H9 (cell line): Measurements from ENCODE around the gene BBS1. TPM values are rescaled to one million over a fixed set of nuclear protein-coding genes. Genes with fewer than 3 reads are reported as not detected.

Source experiments
- DNase-seq: peaks from one replicate; pipeline ENCODE4 v3.0.0-alpha.2; 2017
- H2AFZ ChIP-seq: one replicate; pipeline ENCODE4 v1.6.1; 2013; ENCODE audit warnings: mild to moderate bottlenecking, low read length, control low read depth, moderate library complexity
- H2AK5ac ChIP-seq: 2 replicates; pipeline ENCODE4 v1.6.1; 2013; ENCODE audit warnings: low read length, control low read depth, mixed read lengths; ENCODE audit not compliant: insufficient read length
- H2BK120ac ChIP-seq: one replicate; pipeline ENCODE4 v1.6.1; 2013; ENCODE audit warnings: low read depth, mild to moderate bottlenecking, low read length, control low read depth, inconsistent platforms; ENCODE audit not compliant: poor library complexity, severe bottlenecking
- H2BK12ac ChIP-seq: 2 replicates; pipeline ENCODE4 v1.6.1; 2013; ENCODE audit warnings: low read length, control low read depth, mixed read lengths, low read depth; ENCODE audit not compliant: insufficient read length
- H2BK15ac ChIP-seq: 2 replicates; pipeline ENCODE4 v1.6.1; 2013; ENCODE audit warnings: low read depth, low read length, control low read depth
- H2BK20ac ChIP-seq: one replicate; pipeline ENCODE4 v1.6.1; 2013; ENCODE audit warnings: low read depth, mild to moderate bottlenecking, low read length, control low read depth, inconsistent platforms; ENCODE audit not compliant: poor library complexity, severe bottlenecking
- H2BK5ac ChIP-seq: 2 replicates; pipeline ENCODE4 v1.6.1; 2013; ENCODE audit warnings: low read length, control low read depth, mixed read lengths; ENCODE audit not compliant: insufficient read length
- H3K14ac ChIP-seq: 2 replicates; pipeline ENCODE4 v1.6.1; 2013; ENCODE audit warnings: low read length, control low read depth; ENCODE audit not compliant: insufficient read depth
- H3K18ac ChIP-seq: 2 replicates; pipeline ENCODE4 v1.6.1; 2013; ENCODE audit warnings: low read depth, mild to moderate bottlenecking, mixed read lengths, low read length, control low read depth; ENCODE audit not compliant: insufficient read length
- H3K23ac ChIP-seq: 2 replicates; pipeline ENCODE4 v1.6.1; 2013; ENCODE audit warnings: low read length, control low read depth, mixed read lengths, low read depth; ENCODE audit not compliant: insufficient read length
- H3K23me2 ChIP-seq: 2 replicates; pipeline ENCODE4 v1.6.1; 2013; ENCODE audit warnings: low read depth, mild to moderate bottlenecking, mixed read lengths, low read length, control low read depth; ENCODE audit not compliant: insufficient read length, poor library complexity, severe bottlenecking
- H3K27ac ChIP-seq: 2 replicates; pipeline ENCODE4 v1.5.1; 2013; ENCODE audit warnings: low read length, control low read depth, mixed read lengths, low read depth; ENCODE audit not compliant: insufficient read length
- H3K27me3 ChIP-seq: 2 replicates; pipeline ENCODE4 v1.6.1; 2013; ENCODE audit warnings: low read length, control low read depth, inconsistent platforms; ENCODE audit not compliant: insufficient read depth
- H3K4ac ChIP-seq: 2 replicates; pipeline ENCODE4 v1.6.1; 2013; ENCODE audit warnings: low read depth, mild to moderate bottlenecking, control low read depth, inconsistent platforms, low read length, moderate library complexity
- H3K4me1 ChIP-seq: 2 replicates; pipeline ENCODE4 v1.6.1; 2013; ENCODE audit warnings: low read length, control low read depth, inconsistent platforms; ENCODE audit not compliant: insufficient read depth
- H3K4me2 ChIP-seq: 2 replicates; pipeline ENCODE4 v1.6.1; 2013; ENCODE audit warnings: low read length, control low read depth, mixed read lengths; ENCODE audit not compliant: insufficient read length, insufficient read depth
- H3K56ac ChIP-seq: 2 replicates; pipeline ENCODE4 v1.6.1; 2013; ENCODE audit warnings: low read depth, mild to moderate bottlenecking, mixed read lengths, low read length, control low read depth; ENCODE audit not compliant: insufficient read length
- H3K79me1 ChIP-seq: 2 replicates; pipeline ENCODE4 v1.6.1; 2013; ENCODE audit warnings: low read depth, mild to moderate bottlenecking, moderate library complexity, low read length, control low read depth, inconsistent platforms; ENCODE audit not compliant: insufficient read depth, poor library complexity, severe bottlenecking
- H3K79me2 ChIP-seq: 2 replicates; pipeline ENCODE4 v1.6.1; 2013; ENCODE audit warnings: low read length, control low read depth, inconsistent platforms; ENCODE audit not compliant: insufficient read depth
- H3K9ac ChIP-seq: 2 replicates; pipeline ENCODE4 v1.6.1; 2013; ENCODE audit warnings: low read length, control low read depth, mixed read lengths; ENCODE audit not compliant: insufficient read length; ENCODE audit errors: extremely low read depth
- H3K9me3 ChIP-seq: one replicate; pipeline ENCODE4 v1.6.1; 2013; ENCODE audit warnings: low read depth, low read length, inconsistent platforms; ENCODE audit not compliant: control insufficient read depth
- H3T11ph ChIP-seq: one replicate; pipeline ENCODE4 v1.6.1; 2013; ENCODE audit warnings: mild to moderate bottlenecking, low read length, control low read depth, inconsistent platforms
- H4K20me1 ChIP-seq: one replicate; pipeline ENCODE4 v1.6.1; 2013; ENCODE audit not compliant: control insufficient read depth, insufficient read length, insufficient read depth
- H4K5ac ChIP-seq: 2 replicates; pipeline ENCODE4 v1.6.1; 2013; ENCODE audit warnings: low read depth, mild to moderate bottlenecking, mixed read lengths, low read length, control low read depth; ENCODE audit not compliant: insufficient read length
- H4K8ac ChIP-seq: replicated peaks from 2 replicates; pipeline ENCODE4 v1.6.1; 2013; ENCODE audit warnings: low read length, control low read depth, mixed read lengths, low read depth; ENCODE audit not compliant: insufficient read length
- H4K91ac ChIP-seq: 2 replicates; pipeline ENCODE4 v1.6.1; 2013; ENCODE audit warnings: low read depth, mild to moderate bottlenecking, moderate library complexity, mixed read lengths, low read length, control low read depth; ENCODE audit not compliant: insufficient read length
- H3K27ac Mint-ChIP-seq, 3 experiments: 2 replicates in 2 of 3; 3 replicates in 1 of 3; pipeline ENCODE4 v1.8.0; 2020 to 2021; ENCODE audit warnings: mixed read lengths in 3 of 3, mild to moderate bottlenecking in 1 of 3, moderate library complexity in 1 of 3
- H3K27me3 Mint-ChIP-seq: 2 replicates; pipeline ENCODE4 v1.8.0; 2021; ENCODE audit warnings: low read depth, mild to moderate bottlenecking, moderate library complexity, mixed read lengths
- H3K36me3 Mint-ChIP-seq, 3 experiments: 2 replicates in 2 of 3; 3 replicates in 1 of 3; pipeline ENCODE4 v1.8.0; 2020 to 2021; ENCODE audit warnings: low read depth in 3 of 3, mixed read lengths in 3 of 3; ENCODE audit not compliant: insufficient read depth in 1 of 3
- H3K4me1 Mint-ChIP-seq, 2 experiments: 2 replicates each; pipeline ENCODE4 v1.8.0; 2020; ENCODE audit warnings: mixed read lengths in 2 of 2
- H3K4me3 Mint-ChIP-seq, 2 experiments: 2 replicates in 1 of 2; 3 replicates in 1 of 2; pipeline ENCODE4 v1.8.0; 2020 to 2021; ENCODE audit warnings: mild to moderate bottlenecking in 2 of 2, mixed read lengths in 2 of 2, moderate library complexity in 1 of 2
- H3K9me3 Mint-ChIP-seq, 2 experiments: 2 replicates in 1 of 2; 3 replicates in 1 of 2; pipeline ENCODE4 v1.8.0; 2020; ENCODE audit warnings: mild to moderate bottlenecking in 2 of 2, mixed read lengths in 2 of 2, moderate library complexity in 1 of 2
- WGBS: extraction: QIAGEN DNeasy Blood & Tissue Kit; methylation state at CpG from one replicate; pipeline ENCODE4 v1.1.7; 2013; ENCODE audit warnings: missing lambda C conversion rate, low lambda C conversion rate, mixed read lengths; ENCODE audit not compliant: insufficient read length; ENCODE audit errors: extremely low coverage; 5-methylcytosine and 5-hydroxymethylcytosine counted together
- total RNA-seq: library from RNA; stranded (reverse); gene quantifications from 2 replicates; pipeline ENCODE4 v1.2.1, GENCODE V29; 2021
- TF ChIP-seq, protein P1 (sequence below): fragments of 200-600 bp; sonication (generic); conservative IDR thresholded peaks from 3 replicates; pipeline ENCODE4 v1.8.0; 2021; ENCODE audit warnings: antibody characterized with exemption, mild to moderate bottlenecking

Gene BBS1
- total RNA-seq, 1 experiment from 2014 or later: 27.2 TPM

DNA sequence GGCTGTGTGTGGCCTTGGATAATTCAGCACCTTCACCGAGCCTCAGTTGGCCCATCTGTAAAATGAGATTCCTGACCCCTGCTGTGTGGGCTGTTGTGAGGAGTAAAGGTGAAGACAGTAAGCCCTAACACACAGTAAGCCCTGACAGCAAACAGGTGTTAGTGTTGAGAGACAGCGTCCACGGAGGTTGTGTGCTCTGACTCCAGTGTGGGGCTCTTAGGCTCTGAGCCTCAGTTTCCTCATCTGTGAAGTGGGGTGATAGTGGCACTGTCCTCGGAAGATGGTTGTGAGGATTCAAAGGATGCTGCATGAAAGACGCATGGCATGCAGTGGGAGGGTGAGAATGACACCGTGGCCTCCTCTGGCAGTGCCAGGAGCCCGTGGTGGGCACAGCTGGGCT lies 16.0 kb upstream of the BBS1 start:
- Histone ChIP-seq H3K79me2 (no peaks in the 10 kb centered on the region), H3K27me3 (no peaks in the 10 kb centered on the region), H2BK15ac (no peak overlapping the region), H2AK5ac (no peak overlapping the region), H3K9ac (no peak overlapping the region), H3K9me3 (no peaks in the 10 kb centered on the region), H3T11ph (no peak overlapping the region), H2AFZ (no peak overlapping the region), H4K8ac (no peak overlapping the region), H3K4me1 (no peaks in the 10 kb centered on the region), H3K23ac (no peak overlapping the region), H3K27ac (no peak overlapping the region), H3K18ac (no peak overlapping the region), H2BK120ac (no peak overlapping the region), H3K56ac (no peak overlapping the region), H4K91ac (no peak overlapping the region), H3K23me2 (no peaks in the 10 kb centered on the region), H3K4me2 (no peak overlapping the region), H2BK5ac (no peak overlapping the region), H2BK12ac (no peak overlapping the region), H4K20me1 (no peaks in the 10 kb centered on the region), H3K14ac (no peak overlapping the region), H3K4ac (no peak overlapping the region), H4K5ac (no peak overlapping the region), H2BK20ac (no peak overlapping the region), H3K79me1 (no peaks in the 10 kb centered on the region)
- no CpG with 5 or more reads among the region's 7 CpGs for WGBS
- Mint-ChIP-seq H3K4me1 (peaks cover 6 to 11% of the 10 kb centered on the region in 2 experiments), H3K4me3 (no peak overlapping the region), H3K27me3 (no peaks in the 10 kb centered on the region), H3K27ac (no peak overlapping the region), H3K36me3 (peaks cover 18 to 68% (median 35%) of the 10 kb centered on the region in 3 experiments; a peak in 6 of 7 replicates), H3K9me3 (no peaks in the 10 kb centered on the region)
- TF ChIP-seq, protein P1, sequence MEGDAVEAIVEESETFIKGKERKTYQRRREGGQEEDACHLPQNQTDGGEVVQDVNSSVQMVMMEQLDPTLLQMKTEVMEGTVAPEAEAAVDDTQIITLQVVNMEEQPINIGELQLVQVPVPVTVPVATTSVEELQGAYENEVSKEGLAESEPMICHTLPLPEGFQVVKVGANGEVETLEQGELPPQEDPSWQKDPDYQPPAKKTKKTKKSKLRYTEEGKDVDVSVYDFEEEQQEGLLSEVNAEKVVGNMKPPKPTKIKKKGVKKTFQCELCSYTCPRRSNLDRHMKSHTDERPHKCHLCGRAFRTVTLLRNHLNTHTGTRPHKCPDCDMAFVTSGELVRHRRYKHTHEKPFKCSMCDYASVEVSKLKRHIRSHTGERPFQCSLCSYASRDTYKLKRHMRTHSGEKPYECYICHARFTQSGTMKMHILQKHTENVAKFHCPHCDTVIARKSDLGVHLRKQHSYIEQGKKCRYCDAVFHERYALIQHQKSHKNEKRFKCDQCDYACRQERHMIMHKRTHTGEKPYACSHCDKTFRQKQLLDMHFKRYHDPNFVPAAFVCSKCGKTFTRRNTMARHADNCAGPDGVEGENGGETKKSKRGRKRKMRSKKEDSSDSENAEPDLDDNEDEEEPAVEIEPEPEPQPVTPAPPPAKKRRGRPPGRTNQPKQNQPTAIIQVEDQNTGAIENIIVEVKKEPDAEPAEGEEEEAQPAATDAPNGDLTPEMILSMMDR: no peak
- no peak for DNase-seq
